Left ventricle myocardium inferior (tissue), 1 donor: ENCODE measurements around the gene PRICKLE2. TPM values are rescaled to one million over a fixed set of nuclear protein-coding genes. Genes with fewer than 3 reads are reported as not detected.

ENCODE experiments used
- DNase-seq: peaks from one replicate; pipeline ENCODE4 v3.0.0-alpha.2; 2020
- H3K27ac ChIP-seq: fragments of 200-600 bp; replicated peaks from 2 replicates; pipeline ENCODE4 v1.8.0; 2021
- H3K27me3 ChIP-seq: fragments of 200-600 bp; 2 replicates; pipeline ENCODE4 v1.8.0; 2021; ENCODE audit warnings: low read depth
- H3K36me3 ChIP-seq: fragments of 200-600 bp; 2 replicates; pipeline ENCODE4 v1.8.0; 2021
- H3K4me1 ChIP-seq: fragments of 200-600 bp; 2 replicates; pipeline ENCODE4 v1.8.0; 2021
- H3K4me3 ChIP-seq: fragments of 200-600 bp; 2 replicates; pipeline ENCODE4 v1.8.0; 2021; ENCODE audit warnings: mild to moderate bottlenecking, moderate library complexity
- H3K9me3 ChIP-seq: fragments of 200-600 bp; replicated peaks from 2 replicates; pipeline ENCODE4 v1.8.0; 2021
- CTCF ChIP-seq: fragments of 200-600 bp; IDR thresholded peaks from 2 replicates; pipeline ENCODE4 v1.8.0; 2021; ENCODE audit warnings: antibody characterized with exemption, mild to moderate bottlenecking, borderline replicate concordance
- intact Hi-C: fragments of 100-400 bp; cut with micrococcal nuclease; formaldehyde crosslinking; loops from one replicate; pipeline ENCODE4 v1.11.0; 2022
- total RNA-seq: library from RNA; stranded (reverse); fragmentation: NEBNext Ultra II Directional; extraction: Animal tissue kit (Norgen Biotek cat#: 25700); gene quantifications from one replicate; pipeline ENCODE4 v1.2.1, GENCODE V29; 2021
- donor health status: DM: no; HTN: yes; CAD: no; lungs with severe emphysema.

Gene PRICKLE2
- total RNA-seq, 1 donor from 2014 or later: 8.7 TPM

- peaks cover 72% of the 10 kb centered on the region for H3K4me1 ChIP-seq
- H3K9me3 ChIP-seq: peaks cover 5% of the 10 kb centered on the region
- peak overlapping the region; percentile 77 for H3K4me3 ChIP-seq
- H3K27me3 ChIP-seq: no peaks in the 10 kb centered on the region
- DNase-seq: no peak
- H3K27ac ChIP-seq: peak overlapping the region; percentile 87
- no peaks in the 10 kb centered on the region for H3K36me3 ChIP-seq
- TF ChIP-seq CTCF: no peak
- intact Hi-C loops: loop anchor here (10.0 kb wide), 1 partner anchor 129 kb away; no protein-coding TSS in a partner anchor
Measured at GRCh38 chr3:64265646-64266045, 40.4 kb upstream of the PRICKLE2 start.

GRCh38 chr3:64264501-64265109 lies 39.3 kb upstream of the PRICKLE2 start:
- Histone ChIP-seq H3K27ac (peak overlapping the region; percentile 87), H3K4me3 (peak overlapping the region; percentile 77), H3K36me3 (no peaks in the 10 kb centered on the region), H3K4me1 (peaks cover 83% of the 10 kb centered on the region), H3K27me3 (no peaks in the 10 kb centered on the region), H3K9me3 (no peaks in the 10 kb centered on the region)
- no peak for TF ChIP-seq CTCF
- no peak for DNase-seq
- intact Hi-C loops: loop anchor here (10.0 kb wide), 1 partner anchor 130 kb away; no protein-coding TSS in a partner anchor

GRCh38 chr3:64262574-64263114 lies 37.4 kb upstream of the PRICKLE2 start:
- no peak overlapping the region for H3K27ac ChIP-seq
- H3K27me3 ChIP-seq: no peaks in the 10 kb centered on the region
- intact Hi-C loops: loop anchor here (10.0 kb wide), 1 partner anchor 132 kb away; no protein-coding TSS in a partner anchor
- H3K9me3 ChIP-seq: no peaks in the 10 kb centered on the region
- no peaks in the 10 kb centered on the region for H3K36me3 ChIP-seq
- H3K4me1 ChIP-seq: peaks cover 71% of the 10 kb centered on the region
- no peak for TF ChIP-seq CTCF
- no peak for DNase-seq
- no peak overlapping the region for H3K4me3 ChIP-seq

- TF ChIP-seq CTCF: no peak
- H3K27ac ChIP-seq: peak overlapping the region; percentile 51
- no peak overlapping the region for H3K4me3 ChIP-seq
- peaks cover 49% of the 10 kb centered on the region for H3K4me1 ChIP-seq
- H3K9me3 ChIP-seq: no peaks in the 10 kb centered on the region
- no peaks in the 10 kb centered on the region for H3K36me3 ChIP-seq
- no peaks in the 10 kb centered on the region for H3K27me3 ChIP-seq
- no peak for DNase-seq
- intact Hi-C loops: loop anchor here (10.0 kb wide), 1 partner anchor 134 kb away; no protein-coding TSS in a partner anchor
Measured at GRCh38 chr3:64260431-64260830, 35.2 kb upstream of the PRICKLE2 start.

GRCh38 chr3:64259636-64260035 lies 34.4 kb upstream of the PRICKLE2 start:
- TF ChIP-seq CTCF: no peak
- H3K9me3 ChIP-seq: no peaks in the 10 kb centered on the region
- no peaks in the 10 kb centered on the region for H3K27me3 ChIP-seq
- H3K36me3 ChIP-seq: no peaks in the 10 kb centered on the region
- intact Hi-C loops: loop anchor here (10.0 kb wide), 1 partner anchor 135 kb away; no protein-coding TSS in a partner anchor
- peak overlapping the region; percentile 51 for H3K27ac ChIP-seq
- H3K4me3 ChIP-seq: no peak overlapping the region
- H3K4me1 ChIP-seq: peaks cover 41% of the 10 kb centered on the region
- DNase-seq: no peak
